Erythroblast (primary cell): ENCODE results near the gene SSPN.

Experiments
- GATA1 ChIP-seq: IDR thresholded peaks from 2 replicates; pipeline ENCODE4 v1.6.1; 2011; ENCODE audit warnings: low read depth, mild to moderate bottlenecking, control low read depth, low read length, moderate library complexity
- POLR2A ChIP-seq: IDR thresholded peaks from 2 replicates; pipeline ENCODE4 v1.6.1; 2011; ENCODE audit warnings: mild to moderate bottlenecking, low read length

DNA sequence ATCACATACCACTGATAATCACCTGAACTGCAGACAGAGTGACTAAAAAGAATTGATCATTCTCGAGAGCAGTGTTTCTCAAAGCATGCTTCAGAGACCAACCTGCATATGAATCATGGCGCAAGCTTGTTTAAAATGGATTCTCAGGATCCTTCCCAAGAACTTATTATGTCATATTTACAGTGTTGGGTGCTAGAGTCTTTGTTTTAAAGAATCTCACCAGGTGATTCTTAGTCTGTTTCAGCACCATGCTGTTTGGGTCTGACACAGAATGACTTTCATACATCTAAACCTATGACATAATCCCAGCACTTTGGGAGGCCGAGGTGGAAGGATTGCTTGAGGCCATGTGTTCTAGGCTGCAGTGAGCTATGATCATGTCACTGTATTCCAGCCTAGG, 31.3 kb upstream of the SSPN start:
- TF ChIP-seq POLR2A = no peak
- no peak for TF ChIP-seq GATA1
